ENCODE measurements around the gene DNAJB12. TPM values are rescaled to one million over a fixed set of nuclear protein-coding genes. Genes with fewer than 3 reads are reported as not detected.

DNAJB12 gene
- total and polyA plus RNA-seq, 10 of the 15 experiments (the other 5 are each of a cell fraction or from before 2014, with no cell fraction given), result 4.6 to 31.6 (median 18.8) TPM

GRCh38 chr10:72340510-72341261 is 14.0 kb downstream of the DNAJB12 start (continued):
- TF ChIP-seq ZBTB11 (CRISPR knock-in tag; IDR thresholded peaks at IDR 0.05) (no peak), EZH2 (IDR thresholded peaks at IDR 0.05; ENCODE audit: borderline replicate concordance, control insufficient read depth, low read depth, low read length) (no peak), CREM (IDR thresholded peaks at IDR 0.05; ENCODE audit: low read depth) (no peak), RELA (IDR thresholded peaks at IDR 0.05; ENCODE audit: borderline replicate concordance, partially characterized antibody) (no peak)
- TF ChIP-seq, protein P1, sequence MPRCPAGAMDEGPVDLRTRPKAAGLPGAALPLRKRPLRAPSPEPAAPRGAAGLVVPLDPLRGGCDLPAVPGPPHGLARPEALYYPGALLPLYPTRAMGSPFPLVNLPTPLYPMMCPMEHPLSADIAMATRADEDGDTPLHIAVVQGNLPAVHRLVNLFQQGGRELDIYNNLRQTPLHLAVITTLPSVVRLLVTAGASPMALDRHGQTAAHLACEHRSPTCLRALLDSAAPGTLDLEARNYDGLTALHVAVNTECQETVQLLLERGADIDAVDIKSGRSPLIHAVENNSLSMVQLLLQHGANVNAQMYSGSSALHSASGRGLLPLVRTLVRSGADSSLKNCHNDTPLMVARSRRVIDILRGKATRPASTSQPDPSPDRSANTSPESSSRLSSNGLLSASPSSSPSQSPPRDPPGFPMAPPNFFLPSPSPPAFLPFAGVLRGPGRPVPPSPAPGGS (IDR thresholded peaks at IDR 0.05; ENCODE audit: borderline replicate concordance, insufficient read depth, low read depth, low read length, poor library complexity, severe bottlenecking), result no peak

All from GM12878 (cell line).